Measurements from ENCODE around the gene DENND1B.
"Not testable (repeated sequence)": the region's sequence is repeated elsewhere in the genome, so short reads cannot be mapped to it uniquely, and the experiment has no call there.

Gene DENND1B

GRCh38 chr1:197619008-197619640 is 156.2 kb downstream of the DENND1B start:
- DNase-seq: peak; percentile 28

DNA sequence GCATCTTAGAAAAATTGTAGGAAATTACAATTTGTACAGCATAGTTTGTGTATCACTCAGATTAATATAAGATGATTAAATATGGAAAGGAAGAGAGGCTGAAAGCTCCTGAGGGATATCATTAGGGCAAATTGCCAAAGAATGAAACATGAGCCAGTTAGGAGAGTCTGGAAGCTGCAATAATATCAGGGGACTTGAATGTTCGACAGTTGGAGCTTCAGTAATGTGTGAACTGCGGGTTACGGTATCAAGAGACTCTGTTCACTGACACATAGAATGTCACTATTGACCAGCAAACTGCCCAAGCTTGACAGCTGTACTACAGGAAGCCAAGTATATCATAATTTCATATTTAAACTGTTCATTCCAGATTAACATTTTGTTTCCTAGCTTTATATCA is 157.2 kb downstream of the DENND1B start:
- no peak for DNase-seq

DNA sequence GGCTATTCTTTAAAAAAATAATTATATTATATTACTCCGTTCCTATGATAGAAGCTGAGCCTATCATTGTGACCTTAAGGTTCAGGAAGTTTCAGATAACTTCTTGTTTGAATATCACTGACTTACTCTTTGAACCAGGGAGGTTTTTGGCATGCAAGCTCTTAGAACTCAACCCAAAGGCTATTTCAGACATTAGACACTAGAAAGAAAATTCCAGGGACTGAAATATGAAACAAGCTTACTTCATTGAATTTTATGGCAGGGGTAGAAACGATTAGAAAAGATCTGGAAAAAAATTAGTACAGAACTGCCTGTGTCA is 159.6 kb downstream of the DENND1B start:
- no peak for DNase-seq

DNA sequence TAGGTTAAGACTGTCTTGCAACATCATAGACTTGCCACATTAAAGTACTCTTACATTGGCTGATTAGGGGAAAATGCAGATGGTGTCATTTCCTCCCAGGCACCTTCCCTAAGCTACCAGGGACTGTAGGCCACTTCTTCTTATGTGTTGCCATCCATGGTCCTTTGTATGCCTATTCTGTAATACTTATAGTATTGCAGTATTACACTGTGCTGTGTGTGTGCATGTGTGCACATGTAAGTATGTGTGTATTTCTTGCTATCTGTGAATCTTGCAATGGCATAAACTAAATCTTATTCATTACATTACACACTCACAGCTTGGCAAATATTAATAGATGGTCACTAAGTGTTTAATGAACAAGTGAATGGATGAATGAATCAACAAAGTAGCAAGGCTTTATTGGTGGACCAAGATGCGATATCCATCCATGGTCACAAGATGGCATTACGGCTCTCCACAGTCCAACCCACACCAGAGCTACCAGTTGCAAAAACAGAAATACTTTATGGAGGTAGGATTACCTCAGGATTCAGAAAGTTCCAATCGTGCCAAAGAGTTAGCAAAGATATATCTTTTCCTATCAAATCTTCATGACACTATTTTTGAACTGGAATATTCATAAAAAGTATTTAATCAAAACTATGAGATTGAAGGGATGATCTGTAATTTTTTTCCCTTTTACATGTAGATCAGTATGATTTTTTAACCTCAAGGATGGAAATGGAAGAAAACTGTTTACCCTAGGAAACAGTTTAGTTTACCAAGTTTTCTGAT is 160.2 kb downstream of the DENND1B start:
- peak; percentile 23 for DNase-seq

DNA sequence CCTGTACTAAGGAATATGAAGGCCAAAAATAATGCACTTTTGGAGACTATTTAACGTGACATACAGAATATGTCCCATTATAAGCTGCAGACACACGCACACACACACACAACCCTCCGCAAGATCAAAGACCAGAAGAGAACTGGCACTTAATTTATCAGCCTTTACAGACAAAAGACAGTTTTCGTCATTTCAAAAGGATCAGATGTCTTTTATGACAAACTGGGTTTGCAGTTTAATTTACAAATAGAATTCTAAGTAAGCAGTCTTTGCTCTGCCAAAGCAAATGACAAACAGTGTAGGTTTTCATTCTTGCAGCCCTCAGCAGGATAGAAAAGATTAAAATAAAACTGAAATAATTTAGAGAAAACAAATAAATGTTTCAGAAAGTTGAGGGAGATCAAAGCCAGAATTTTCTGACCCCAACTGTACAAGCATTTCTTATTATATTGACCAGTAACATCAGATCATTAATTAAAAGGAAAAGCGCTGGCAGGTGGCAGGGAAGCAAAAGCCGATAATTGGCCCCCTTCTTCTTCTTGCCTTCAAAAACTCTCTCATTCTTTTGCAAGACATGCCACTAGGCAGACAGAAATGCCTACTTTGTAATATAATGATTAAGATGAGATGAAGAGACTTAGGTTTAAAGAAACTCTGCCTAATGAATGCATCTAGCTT is 169.0 kb downstream of the DENND1B start:
- no peak for DNase-seq

- DNase-seq: no peak
These were observed 171.0 kb downstream of the DENND1B start for GRCh38 chr1:197604302-197604701.

- no peak for DNase-seq
These were observed 174.5 kb downstream of the DENND1B start for GRCh38 chr1:197600751-197601150.

DNA sequence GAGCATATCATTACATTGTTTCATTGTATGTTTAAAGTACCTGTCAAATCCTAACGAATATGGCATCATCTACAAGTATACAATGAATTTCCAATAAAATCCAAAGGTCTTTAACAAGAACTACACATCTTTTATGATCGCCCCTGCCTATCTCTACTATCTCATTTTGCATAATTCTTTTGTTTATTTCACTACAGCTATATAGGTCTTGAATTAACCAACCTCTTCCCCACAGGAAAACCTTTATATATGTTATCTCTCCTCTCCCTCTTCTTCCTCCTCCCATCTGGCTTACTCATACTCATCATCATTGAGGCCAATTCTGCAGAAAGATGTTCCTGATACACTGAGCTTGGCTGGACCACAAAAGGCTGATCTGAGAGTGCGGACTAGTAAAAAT is 175.5 kb downstream of the DENND1B start:
- no peak for DNase-seq

DNA sequence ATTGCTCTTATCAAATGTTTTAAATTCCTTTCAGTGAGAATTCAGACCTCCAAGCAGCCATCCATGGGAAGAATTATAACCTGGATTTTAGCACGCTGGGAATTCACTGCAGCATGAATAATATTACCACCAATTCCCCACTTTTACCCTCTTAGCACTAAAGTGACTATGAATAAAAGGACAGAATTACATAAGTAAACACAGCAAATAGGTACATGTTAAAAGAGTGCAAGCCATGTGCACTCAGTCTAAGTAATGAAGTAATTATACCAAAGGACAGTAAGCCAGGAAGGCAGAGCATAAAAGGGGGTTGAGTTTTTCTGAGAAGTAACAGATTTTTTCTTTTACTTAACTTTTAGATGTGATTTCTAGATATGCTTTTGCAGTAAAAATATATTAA is 176.3 kb downstream of the DENND1B start:
- DNase-seq: no peak

- no peak for DNase-seq
These were observed 179.9 kb downstream of the DENND1B start for GRCh38 chr1:197595304-197595904.

GRCh38 chr1:197590687-197591086 is 184.6 kb downstream of the DENND1B start:
- DNase-seq: no peak

- DNase-seq: no peak
These were observed 189.5 kb downstream of the DENND1B start for GRCh38 chr1:197585809-197586208.

GRCh38 chr1:197577580-197577979 is 197.7 kb downstream of the DENND1B start:
- DNase-seq: no peak

DNA sequence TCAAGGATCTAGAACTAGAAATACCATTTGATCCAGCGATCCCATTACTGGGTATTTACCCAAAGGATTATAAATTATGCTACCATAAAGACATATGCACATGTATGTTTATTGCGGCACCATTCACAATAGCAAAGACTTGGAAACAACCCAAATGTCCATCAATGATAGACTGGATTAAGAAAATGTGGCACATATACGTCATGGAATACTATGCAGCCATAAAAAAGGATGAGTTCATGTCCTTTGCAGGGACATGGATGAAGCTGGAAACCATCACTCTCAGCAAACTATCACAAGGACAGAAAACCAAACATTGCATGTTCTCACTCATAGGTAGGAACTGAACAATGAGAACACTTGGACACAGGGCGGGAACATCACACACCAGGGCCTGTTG is 199.7 kb downstream of the DENND1B start:
- DNase-seq: not testable (repeated sequence)

DNA sequence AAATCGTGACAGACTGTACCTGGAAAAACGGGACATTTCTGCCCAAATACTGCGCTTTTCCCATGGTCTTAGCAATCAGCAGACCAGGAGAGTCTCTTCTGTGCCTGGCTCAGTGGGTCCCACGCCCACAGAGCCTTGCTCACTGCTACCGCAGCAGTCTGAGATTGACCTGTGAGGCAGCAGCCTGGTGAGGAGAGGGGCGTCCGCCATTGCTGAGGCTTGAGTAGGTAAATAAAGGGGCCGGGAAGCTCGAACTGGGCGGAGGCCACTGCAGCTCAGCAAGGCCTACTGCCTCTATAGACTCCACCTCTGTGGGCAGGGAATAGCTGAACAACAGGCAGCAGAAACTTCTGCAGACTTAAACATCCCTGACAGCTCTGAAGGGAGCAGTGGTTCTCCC is 203.1 kb downstream of the DENND1B start:
- no peak for DNase-seq

GRCh38 chr1:197567442-197567841 is 207.8 kb downstream of the DENND1B start:
- no peak for DNase-seq

- no peak for DNase-seq
These were observed 214.2 kb downstream of the DENND1B start for GRCh38 chr1:197561041-197561440.

- DNase-seq: no peak
These were observed 215.6 kb downstream of the DENND1B start for GRCh38 chr1:197559655-197560054.

- no peak for DNase-seq
These were observed 216.0 kb downstream of the DENND1B start for GRCh38 chr1:197559244-197559643.

- no peak for DNase-seq
These were observed 218.0 kb downstream of the DENND1B start for GRCh38 chr1:197557302-197557701.

- no peak for DNase-seq
These were observed 222.0 kb downstream of the DENND1B start for GRCh38 chr1:197553281-197553680.

GRCh38 chr1:197546989-197547388 is 228.3 kb downstream of the DENND1B start:
- DNase-seq: no peak

GRCh38 chr1:197544553-197544952 is 230.7 kb downstream of the DENND1B start:
- DNase-seq: no peak

DNA sequence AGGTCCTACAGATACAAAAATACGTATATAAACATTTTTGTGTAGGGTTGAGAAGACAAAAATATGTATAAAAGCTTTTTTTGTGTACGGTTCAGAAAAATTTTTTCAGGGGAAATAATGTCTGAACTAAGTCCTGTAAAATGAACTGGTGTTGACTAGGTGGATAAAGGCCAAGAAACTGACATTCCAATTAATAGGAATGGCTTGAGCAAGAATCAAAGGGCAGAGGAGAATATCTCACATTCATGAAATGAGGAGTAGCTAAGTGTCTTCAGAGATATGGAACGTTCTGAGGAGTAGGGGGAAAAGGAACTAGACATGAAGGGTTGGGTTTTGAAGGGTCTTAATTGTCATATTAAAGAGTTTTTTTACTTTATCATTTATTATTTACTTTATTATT is 231.2 kb downstream of the DENND1B start:
- no peak for DNase-seq
